NCI-H146 treated with DMSO at 0.1 percent for 48 hours (cell line): ENCODE results near the gene NEURL1.
"Not testable (repeated sequence)": the region's sequence is repeated elsewhere in the genome, so short reads cannot be mapped to it uniquely, and the experiment has no call there.

ENCODE experiments used
- DNase-seq: peaks from one replicate; lab custom pipeline; 2025; ENCODE audit not compliant: unreplicated experiment; lab: John Stamatoyannopoulos, UW

The NEURL1 gene

DNA sequence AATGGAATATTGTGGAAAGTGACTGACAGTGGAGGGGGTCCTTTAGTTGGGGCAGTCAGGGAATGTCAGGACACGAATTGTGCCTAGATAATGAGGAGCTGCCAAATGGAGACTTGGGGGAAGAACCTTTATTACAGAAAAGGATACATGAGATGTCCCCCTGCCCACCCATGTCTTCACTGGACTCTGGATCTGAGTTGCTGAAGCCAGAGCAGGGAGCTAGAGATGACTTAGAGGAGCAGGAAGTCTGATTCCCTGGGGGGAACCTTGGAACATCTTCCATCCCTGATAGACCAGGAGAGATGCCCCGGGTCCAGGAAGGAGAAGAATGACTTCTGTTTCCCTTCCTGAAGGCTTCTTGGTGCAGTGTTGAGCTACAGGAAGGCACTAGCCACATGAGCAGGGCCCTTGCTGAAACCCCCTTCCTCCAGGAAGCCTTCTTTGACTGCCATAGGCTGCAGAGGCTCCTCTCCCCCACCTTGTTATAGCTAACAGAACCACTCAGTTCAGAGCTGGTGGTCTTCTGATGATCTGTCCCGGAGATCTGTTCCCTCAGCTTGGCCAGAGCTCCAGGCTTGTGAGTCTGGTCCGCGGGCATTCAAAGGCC is 747 bp upstream of the NEURL1 start:
- no peak for DNase-seq

DNA sequence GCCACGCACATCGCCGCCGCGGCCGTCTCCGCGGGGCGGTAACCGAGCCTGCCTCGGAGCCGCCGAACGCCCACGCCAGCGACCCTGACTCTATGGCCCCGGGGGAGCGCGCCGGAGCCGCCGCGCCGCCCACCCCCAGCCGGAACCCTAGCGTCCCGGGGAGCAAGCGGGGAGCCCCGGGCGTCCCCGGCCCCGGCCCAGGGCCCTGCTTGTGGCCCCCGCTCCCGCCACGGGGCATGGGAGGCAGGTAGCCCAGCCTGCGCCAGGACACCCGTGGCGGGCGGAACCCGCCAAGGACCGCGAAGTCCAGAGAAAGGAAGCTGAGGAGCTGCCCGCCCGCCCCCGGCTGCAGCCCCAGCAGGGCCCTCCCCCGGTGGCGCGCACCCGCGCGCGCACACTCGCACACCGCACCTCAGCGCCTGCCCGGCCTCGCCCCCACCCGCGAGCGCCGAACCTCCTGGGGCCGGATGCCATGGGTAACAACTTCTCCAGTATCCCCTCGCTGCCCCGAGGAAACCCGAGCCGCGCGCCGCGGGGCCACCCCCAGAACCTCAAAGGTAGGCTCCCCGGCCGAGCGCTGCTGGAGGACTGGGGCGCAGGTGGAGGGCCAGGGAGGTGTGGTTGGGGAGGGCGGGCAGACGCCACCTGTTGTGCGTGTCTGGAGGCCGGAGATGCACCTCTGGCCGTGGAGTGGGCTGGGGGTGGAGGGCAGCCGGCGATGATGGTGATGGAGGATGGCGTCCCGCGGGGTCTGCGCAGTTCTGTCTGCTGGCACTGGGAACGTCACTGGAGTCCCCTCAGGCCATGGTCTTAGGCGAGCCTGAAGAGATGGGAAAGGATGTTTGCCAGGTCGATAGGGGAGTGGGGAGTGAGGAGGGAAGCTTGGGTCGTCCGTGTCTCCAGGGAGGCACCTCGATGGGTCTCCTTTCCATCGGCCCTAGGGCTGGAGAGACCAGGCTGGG is 692 bp downstream of the NEURL1 start:
- DNase-seq, result peak; percentile 35

DNA sequence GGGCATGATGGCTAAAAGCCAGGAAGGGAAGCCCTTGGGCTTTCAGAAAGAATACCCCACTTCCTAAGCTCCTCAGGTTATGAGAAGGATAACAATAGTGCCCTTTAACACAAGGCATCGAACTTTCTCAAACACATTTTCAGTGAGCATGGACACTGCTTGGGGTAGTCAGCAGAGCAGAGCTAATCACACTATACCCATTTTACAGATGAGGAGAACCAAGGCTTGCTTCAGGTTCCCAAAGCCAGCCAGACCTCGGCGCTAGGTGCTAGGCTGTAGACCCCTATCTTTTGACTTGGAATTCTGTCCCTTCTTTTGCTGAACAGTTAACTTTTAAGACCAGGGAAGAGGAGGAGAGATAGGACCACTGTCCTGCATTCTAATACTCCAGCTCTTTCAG is 1.8 kb downstream of the NEURL1 start:
- no peak for DNase-seq

DNA sequence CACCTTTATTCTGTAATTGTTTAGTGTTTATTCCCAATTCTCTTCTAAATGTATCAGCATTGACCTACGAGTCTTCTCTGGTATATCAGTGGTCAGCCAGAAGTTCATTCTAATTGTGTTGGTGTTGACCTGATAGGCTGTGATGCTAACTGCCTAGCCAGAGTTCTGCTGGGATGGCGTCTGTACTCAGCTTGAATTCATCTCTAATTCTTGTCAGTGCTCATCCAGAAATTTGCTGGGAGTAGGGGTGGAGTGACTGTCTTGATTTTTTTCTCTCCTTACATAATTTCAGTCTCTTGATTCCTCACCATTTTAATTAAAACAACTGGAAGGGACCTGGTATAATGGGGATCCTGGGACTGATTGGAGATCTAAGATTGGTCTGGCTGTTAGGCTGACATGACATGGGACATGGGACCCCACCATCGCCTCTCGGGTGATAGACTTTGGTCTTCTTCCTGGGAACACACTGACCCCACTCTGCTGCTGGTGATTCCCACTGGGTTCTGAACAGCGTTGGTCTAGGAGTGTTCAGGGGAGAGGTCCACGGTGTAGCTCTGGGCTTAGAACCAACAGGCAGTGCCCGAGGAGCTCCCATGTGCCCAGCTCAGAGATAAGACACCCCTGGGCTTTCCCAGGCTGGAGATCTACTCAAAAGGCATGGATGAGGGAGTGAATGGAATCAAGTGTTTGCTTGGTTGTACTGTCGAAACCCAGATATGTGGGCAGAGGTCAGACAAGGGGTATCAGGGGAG is 3.8 kb downstream of the NEURL1 start:
- no peak for DNase-seq

DNA sequence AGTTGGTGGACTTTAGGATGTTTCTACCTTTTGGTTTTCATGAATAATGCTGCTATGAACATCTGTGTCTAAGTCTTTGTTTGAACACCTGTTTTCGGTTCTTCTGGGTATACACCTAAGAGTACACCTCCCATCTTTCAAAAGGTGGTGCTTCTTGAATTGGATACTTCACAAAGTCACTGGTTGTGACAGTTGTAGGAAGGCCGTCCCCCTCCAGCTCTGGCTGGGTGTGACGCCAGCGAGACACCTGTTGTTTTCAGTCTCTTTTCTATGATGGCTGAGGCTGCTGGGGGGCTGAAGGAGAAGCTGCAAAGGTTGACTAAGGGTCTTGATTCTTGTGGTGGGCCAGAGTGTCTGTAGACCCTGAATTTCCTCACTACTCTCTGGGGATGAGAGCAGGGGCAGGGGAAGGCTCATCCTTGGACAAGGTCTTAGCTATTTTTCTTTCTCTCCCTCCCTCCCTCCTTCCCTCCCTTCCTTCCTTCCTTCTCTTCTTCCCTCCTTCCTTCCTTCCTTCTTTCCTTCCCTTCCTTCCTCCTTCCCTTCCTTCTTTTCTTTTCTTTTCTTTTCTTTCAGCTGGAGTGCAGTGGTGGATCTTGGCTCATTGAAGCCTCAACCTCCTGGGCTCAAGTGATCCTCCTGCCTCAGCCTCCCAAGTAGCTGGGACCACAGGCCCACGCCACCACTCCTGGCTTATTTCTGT is 5.6 kb downstream of the NEURL1 start:
- no peak for DNase-seq

DNA sequence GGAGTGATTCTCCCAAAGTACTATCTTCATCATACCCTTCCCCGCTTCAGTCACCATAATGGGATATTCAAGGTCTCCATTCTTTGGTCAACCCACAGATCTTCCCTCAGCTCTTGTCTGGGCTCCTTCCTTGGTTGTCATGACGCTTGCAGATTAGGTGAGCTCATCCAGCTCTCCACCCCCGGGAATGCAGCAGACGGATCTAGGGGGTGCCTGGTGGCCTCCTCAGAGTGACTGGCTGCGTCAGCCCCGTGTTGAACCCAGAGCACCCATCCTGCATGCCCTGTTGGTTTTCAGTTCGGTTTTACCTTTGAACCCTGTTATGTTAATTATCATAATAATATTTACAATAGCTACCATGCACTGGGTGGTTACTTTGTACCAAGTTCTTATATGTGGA is 6.4 kb downstream of the NEURL1 start:
- DNase-seq, result no peak

DNA sequence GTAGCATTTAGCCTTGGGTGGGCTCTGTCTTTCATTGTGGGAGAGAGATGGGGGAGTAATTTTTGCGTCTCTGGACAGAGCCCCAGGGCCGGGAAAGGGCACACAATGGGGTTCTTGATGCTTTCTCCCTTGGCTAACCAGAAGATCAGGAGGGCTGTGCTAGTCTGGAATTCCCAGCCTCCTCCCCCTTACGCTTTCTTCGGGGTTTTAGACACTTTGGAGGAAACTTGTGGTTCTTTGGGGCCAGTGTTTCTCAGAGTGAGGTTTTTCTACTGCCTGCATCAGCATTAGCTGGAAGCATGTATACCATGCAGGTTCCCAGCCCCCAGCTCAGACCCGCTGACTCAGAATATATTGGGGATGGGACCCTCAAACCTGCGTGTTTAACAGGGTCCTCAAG is 7.0 kb downstream of the NEURL1 start:
- no peak for DNase-seq

DNA sequence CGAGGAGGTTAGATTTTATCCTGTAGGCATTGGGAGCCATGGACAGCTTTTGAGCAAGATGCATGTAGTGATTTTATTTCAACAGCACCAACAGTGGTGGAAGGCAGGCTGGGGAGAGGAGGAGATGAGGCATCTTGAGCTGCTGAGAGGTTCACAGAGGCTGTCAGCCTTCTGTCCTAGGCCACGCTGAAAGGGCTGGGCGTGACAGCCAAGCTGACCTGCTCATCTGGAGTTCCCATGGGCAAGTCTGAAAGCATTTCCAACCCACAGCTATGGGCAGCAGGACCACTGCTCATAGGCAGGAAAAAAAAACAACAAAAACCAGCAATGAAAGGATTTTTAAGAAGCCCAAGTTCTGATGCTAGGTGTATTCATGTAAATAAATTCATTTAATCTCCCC is 7.7 kb downstream of the NEURL1 start:
- DNase-seq, result no peak

DNA sequence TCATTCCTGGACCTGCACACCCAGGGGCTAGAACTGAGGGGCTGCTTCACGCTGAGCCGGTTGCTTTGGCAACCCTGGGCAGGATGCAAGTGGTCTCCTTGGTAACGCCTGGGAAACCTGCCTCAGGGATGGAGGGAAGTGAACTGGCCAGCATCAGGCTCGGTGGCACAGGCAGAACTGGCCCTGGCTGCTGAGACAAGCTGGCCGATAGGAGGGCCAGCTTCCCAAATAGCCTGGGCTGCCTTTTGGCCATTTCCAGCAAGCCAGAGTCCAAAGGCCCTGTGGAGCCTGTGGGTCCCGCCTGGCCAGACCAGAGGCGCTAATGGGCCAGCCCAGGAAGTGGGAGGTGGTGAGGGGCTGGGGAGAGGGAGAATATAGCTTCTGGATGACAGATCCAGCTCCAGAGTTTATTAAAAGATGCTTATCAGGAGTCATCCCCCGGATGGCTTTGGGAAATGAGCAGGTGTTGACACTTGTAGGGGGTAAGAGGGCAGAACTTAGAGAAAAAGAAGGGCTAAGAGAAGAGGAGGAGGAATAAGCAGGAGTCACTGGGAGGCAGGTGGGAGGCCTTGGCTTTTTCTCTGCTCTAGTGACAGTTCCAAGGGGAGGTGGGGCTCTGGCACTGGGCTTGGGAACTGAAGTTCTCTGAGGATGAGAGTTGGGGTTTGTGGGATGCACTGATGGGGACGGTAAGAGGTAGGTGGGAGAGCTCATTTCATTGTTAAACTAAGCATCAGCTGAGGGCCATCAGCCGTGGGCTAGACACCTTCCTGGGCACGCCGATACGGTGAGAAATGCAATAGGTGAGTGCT is 9.6 kb downstream of the NEURL1 start:
- DNase-seq, result no peak

DNA sequence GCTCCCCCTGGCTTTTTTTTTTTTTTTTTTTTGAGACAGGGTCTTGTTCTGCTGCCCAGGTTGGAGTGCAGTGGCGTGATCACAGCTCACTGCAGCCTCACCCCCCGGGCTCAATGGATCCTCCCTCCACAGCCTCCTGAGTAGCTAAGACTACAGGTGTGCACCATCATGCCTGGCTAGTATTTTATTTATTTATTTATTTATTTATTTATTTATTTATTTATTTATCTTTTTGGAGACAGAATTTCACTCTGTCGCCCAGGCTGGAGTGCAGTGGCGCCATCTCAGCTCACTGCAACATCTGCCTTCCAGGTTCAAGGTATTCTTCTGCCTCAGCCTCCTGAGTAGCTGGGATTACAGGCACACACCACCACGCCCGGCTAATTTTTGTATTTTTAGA is 10.3 kb downstream of the NEURL1 start:
- not testable (repeated sequence) for DNase-seq

DNA sequence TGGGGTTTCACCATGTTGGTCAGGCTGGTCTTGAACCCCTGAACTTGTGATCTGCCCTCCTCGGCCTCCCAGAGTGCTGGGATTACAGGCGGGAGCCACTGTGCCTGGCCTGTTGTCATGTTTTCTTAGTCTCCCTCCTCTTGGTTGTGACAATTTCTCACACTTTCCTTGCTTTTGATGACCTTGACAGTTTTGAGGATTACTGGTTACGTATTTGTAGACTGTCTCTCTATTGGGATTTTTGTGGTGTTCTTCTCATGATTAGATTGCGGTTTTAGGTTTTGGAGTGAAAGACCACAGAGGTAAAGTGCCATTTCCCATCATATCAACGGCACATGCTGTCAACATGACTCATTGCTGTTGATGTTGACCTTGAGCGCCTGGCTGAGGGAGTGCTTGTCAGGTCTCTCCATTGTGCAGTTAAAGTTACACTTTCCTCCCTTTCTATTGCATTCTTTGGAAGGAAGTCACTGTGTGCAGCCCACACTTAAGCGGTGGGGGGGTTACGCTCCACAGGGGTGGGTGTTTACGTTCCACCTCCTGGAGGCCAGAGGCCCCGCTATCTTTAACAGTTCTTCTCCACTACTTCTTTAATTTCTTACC is 10.8 kb downstream of the NEURL1 start:
- DNase-seq, result no peak

DNA sequence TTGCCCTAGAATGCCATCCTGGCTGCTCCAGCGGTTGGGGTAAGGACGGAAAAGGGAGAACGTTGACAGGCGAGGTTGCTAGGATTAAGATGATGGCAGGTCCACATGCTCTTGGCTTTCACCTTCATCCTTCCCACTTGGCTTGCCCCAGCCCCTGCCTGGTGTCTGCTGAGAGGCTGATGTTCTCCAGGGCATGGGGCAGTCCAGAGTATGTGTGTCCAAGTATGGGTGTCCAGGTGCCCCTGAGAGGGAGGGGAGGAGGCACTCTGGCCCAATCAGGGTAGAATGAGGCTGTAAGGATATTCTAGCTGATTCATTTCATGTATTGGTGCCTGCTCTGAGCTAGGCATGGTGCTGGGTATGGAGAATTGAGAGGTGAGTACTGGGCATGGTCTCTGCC is 12.6 kb downstream of the NEURL1 start:
- DNase-seq, result no peak

DNA sequence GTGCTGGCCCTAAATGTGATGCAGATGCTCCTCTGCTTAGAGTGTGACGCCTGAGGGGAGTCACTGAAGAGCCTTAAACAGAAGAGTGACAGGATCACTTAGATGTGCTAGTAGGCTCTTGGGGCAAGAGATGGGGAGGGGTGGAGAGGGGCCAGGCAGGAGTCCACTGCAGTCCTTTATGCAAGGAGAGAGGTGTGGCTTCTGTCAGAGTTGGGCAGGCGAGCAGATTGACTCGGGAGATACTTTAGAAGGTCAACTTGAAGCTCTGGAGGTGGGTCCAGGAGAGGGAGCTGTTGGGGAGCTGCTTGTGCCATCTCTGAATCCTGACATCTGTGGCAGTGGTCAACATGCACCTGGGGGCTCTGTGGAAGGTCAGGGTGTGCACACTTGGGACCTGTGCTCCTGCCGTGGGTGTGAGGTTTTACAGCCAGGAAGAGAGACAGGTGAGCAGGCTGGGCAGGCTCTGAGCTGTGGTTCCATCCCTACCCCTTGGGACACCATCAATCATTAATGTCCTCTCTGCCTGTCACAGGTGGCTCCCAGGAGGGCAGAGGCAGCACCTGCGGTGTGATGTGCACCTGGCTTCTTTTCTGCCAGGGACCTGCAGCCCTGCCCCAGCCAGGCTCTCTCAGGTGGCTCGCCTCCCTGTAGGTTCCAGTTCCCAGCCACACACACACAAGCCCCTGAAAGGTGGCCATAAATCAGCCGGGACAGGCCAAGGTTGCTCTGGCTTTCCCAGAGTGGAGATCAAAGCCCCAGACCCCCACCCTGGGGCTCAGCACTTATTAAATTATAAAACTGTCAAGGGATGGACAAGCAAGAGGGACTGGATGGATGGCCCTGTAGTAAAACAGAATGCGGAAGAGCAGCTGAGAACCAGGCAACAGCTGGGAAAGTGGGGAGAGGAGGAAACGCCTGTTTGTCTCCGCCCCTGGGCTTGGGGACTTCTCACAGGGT is 14.0 kb downstream of the NEURL1 start:
- DNase-seq, result peak; percentile 76

DNA sequence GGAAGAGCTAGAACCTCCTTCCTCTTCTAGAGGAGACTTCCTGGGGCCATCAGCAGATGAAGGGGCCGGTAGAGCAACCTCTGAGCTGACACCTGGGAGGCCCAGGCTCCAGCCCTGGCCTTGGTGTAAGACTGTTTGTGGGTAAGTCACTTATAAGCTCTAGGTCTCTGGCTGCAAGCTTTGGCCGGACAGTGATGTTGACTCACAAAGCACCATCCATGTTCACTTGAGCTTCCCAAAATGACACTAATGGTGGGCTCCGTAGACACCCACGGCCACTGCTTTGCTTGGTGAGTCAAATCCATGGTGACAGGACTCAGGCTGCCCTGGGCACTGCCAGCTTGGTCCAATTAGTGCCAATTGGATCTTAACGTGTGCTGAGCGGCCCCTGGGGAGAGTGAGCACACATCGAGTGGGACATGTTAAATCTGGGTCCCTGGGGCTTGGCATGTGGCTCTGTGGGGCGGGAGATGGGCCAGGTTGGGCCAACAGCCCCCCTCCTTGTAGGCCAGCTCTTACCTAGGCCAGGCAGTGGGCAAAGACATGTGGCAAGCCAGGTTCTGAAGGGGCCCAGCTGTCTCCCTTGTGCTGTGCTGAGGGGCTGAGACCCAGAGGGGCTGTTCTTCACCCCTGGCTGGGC is 16.7 kb downstream of the NEURL1 start:
- DNase-seq, result no peak

DNA sequence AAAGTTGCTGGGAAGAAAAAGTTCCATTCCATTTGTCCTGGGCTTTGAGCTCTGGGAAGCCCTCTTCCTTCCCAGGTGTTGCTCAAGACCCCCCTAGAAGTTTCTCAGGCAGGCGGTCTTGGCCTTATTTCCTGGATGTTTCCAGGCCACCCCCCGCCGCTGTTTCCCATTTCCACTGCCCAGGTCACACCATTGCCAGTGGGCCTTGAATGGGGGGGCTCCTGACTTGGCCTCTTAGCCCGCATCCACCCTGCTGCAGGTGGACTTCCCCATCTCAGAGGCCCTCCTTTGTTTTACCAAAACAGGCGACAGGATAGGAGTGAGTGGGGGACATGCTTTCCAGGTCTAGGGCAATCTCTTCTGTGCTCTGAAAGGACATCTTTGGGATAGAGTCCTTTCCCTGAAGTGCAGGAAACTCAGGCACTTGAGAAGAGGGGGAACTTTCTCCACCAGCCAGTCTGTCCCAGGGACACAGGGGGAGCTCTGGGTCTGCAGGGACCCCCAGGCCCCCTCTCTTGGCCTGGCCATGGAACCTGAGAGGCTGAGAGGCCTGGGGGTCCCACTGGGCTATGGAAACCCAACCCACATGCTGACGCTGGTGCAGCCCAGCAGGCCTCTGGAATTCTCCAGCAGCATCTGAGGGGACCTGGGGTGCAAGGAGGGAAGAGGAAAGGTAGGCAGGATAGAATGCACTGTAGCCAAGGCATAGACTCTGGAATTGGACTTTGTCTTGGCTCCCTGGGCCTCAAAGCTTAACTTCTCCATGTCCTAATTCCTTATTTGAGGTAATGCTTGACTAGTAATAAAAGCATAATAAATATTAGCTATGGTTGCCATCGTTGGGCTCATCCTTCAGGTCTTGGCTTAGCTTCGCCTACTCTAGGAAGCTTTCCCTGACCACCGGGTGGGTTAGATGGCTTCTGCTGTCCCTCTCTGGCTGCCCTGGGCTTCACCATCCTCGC is 17.6 kb downstream of the NEURL1 start:
- no peak for DNase-seq

DNA sequence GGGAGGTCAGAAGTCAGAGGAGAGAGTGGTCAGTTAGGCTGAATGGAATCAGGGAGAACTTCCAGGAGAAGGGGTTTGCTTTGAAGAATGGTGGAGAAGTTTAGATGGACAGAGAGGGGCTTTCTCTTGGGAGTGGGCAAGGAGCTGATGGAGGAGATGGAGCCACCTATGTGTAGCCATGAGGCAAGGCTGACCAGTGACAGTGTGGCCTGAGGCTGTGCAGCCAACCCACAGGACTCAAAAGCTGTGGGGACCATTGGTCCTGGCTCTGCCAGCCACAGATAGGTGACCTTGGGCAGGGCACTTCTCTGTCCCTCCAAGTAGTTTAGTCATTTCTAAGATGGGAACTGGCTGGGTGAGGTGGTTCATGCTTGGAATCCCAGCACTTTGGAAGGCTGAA is 18.7 kb downstream of the NEURL1 start:
- DNase-seq, result no peak
